ENCODE results near the gene IQSEC1.

DNA sequence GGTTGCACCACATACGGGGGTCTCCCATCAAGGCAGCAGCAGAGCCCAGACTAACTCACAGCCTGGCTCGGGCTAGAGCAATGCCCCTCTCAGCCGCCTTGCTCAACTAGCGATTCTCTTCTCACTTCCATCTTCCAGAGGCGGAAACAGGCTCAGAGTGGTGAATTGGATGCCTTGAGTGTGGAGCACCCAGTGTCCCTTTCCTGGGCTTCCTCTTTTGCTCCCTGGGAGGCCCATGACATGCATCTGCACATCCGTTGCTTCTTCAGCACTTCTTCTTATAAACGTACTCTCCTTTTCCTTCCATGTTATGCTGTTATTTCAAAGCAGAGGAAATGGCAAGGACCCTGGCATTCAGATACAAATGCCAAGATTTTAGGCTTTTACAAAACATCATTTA, 2.1 kb upstream of the IQSEC1 start:
- TF ChIP-seq EZH2 (IDR thresholded peaks at IDR 0.05) (no peak), JUND (IDR thresholded peaks at IDR 0.05) (no peak), ZNF274 (IDR thresholded peaks at IDR 0.05; ENCODE audit: low read depth, low read length) (no peak), POLR2A (IDR thresholded peaks at IDR 0.05; ENCODE audit: borderline replicate concordance, extremely low read depth, insufficient read depth, insufficient read length) (no peak), EGR1 (IDR thresholded peaks at IDR 0.05; ENCODE audit: low read depth) (no peak), ELF1 (IDR thresholded peaks at IDR 0.05; ENCODE audit: borderline replicate concordance, low read depth) (no peak), SIN3A (IDR thresholded peaks at IDR 0.05; ENCODE audit: low read depth) (no peak), ZFX (IDR thresholded peaks at IDR 0.05) (no peak), POLR2AphosphoS5 (IDR thresholded peaks at IDR 0.05; ENCODE audit: low read depth, low read length) (no peak), EZH2phosphoT487 (IDR thresholded peaks at IDR 0.05; ENCODE audit: borderline replicate concordance) (no peak), TCF7L2 (IDR thresholded peaks at IDR 0.05; ENCODE audit: borderline replicate concordance, extremely low read depth, insufficient read depth, insufficient read length) (no peak)
- TF ChIP-seq, protein P1, sequence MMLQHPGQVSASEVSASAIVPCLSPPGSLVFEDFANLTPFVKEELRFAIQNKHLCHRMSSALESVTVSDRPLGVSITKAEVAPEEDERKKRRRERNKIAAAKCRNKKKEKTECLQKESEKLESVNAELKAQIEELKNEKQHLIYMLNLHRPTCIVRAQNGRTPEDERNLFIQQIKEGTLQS (IDR thresholded peaks at IDR 0.05), result no peak
- TF ChIP-seq, protein P2, sequence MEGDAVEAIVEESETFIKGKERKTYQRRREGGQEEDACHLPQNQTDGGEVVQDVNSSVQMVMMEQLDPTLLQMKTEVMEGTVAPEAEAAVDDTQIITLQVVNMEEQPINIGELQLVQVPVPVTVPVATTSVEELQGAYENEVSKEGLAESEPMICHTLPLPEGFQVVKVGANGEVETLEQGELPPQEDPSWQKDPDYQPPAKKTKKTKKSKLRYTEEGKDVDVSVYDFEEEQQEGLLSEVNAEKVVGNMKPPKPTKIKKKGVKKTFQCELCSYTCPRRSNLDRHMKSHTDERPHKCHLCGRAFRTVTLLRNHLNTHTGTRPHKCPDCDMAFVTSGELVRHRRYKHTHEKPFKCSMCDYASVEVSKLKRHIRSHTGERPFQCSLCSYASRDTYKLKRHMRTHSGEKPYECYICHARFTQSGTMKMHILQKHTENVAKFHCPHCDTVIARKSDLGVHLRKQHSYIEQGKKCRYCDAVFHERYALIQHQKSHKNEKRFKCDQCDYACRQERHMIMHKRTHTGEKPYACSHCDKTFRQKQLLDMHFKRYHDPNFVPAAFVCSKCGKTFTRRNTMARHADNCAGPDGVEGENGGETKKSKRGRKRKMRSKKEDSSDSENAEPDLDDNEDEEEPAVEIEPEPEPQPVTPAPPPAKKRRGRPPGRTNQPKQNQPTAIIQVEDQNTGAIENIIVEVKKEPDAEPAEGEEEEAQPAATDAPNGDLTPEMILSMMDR (IDR thresholded peaks at IDR 0.05 in 2 of 3, conservative IDR thresholded peaks at IDR 0.05 in 1 of 3; ENCODE audit: borderline replicate concordance in 1 of 3, insufficient read depth in 1 of 3, low read depth in 2 of 3, low read length in 2 of 3), result no peak
- TF ChIP-seq, protein P3, sequence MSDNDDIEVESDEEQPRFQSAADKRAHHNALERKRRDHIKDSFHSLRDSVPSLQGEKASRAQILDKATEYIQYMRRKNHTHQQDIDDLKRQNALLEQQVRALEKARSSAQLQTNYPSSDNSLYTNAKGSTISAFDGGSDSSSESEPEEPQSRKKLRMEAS (IDR thresholded peaks at IDR 0.05), result no peak
